NT2/D1 (cell line): ENCODE data around the gene DZIP1.

Experiments
- DNase-seq: peaks from one replicate; pipeline ENCODE4 v3.0.0-alpha.2; 2011; ENCODE audit warnings: low read depth, low spot score
- H3K27me3 ChIP-seq: 2 replicates; pipeline ENCODE4 v1.6.0; 2011; ENCODE audit warnings: mild to moderate bottlenecking; ENCODE audit not compliant: insufficient read length, insufficient read depth
- H3K36me3 ChIP-seq: 2 replicates; pipeline ENCODE4 v1.6.1; 2011; ENCODE audit warnings: mild to moderate bottlenecking, low read length, mixed read lengths; ENCODE audit not compliant: insufficient read depth, insufficient read length
- H3K4me1 ChIP-seq: 2 replicates; pipeline ENCODE4 v1.5.1; 2011; ENCODE audit not compliant: insufficient read depth, insufficient read length
- H3K4me3 ChIP-seq: 2 replicates; pipeline ENCODE4 v1.5.1; 2011; ENCODE audit warnings: low read depth; ENCODE audit not compliant: insufficient read length
- H3K9ac ChIP-seq: 2 replicates; pipeline ENCODE4 v1.6.0; 2011; ENCODE audit warnings: low read depth; ENCODE audit not compliant: insufficient read length
- H3K9me3 ChIP-seq: 2 replicates; pipeline ENCODE4 v1.5.1; 2011; ENCODE audit warnings: mild to moderate bottlenecking, low read length; ENCODE audit not compliant: insufficient read depth
- SUZ12 ChIP-seq: IDR thresholded peaks from 2 replicates; pipeline ENCODE4 v1.6.1; 2011; ENCODE audit not compliant: insufficient read length, insufficient read depth; ENCODE audit errors: extremely low read depth
- YY1 ChIP-seq: IDR thresholded peaks from 2 replicates; pipeline ENCODE4 v1.6.1; 2011; ENCODE audit not compliant: insufficient read length, insufficient read depth
- ZNF274 ChIP-seq: IDR thresholded peaks from 2 replicates; pipeline ENCODE4 v1.6.1; 2011; ENCODE audit warnings: mild to moderate bottlenecking, low read depth, low read length

DZIP1 gene

DNA sequence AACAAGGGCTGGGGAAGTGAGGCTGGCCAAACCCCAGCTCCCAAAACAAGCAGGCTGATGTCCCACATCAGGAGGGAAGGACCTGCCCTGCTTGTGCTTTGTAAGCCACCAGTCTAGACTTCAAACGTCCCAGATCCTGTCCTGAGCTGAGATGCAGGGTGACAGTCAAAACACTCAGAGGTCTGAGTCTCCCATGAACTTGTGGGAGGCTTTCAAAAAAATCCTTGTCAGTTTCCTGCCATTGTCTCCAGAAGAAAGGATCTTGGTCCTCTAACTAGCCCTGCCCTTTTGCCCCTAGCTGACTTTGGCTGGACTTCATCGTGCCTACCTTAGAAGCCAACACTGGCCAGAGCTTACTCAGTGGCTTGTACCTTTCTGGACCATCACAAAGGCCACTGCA lies 43.3 kb downstream of the DZIP1 start:
- H3K9me3 ChIP-seq, result no peaks in the 10 kb centered on the region
- no peaks in the 10 kb centered on the region for H3K4me1 ChIP-seq
- no peak overlapping the region for H3K9ac ChIP-seq
- no peak for DNase-seq
- H3K27me3 ChIP-seq, result no peaks in the 10 kb centered on the region
- H3K36me3 ChIP-seq, result peaks cover 84% of the 10 kb centered on the region
- no peak overlapping the region for H3K4me3 ChIP-seq
- TF ChIP-seq ZNF274 (no peak), SUZ12 (no peak)

DNA sequence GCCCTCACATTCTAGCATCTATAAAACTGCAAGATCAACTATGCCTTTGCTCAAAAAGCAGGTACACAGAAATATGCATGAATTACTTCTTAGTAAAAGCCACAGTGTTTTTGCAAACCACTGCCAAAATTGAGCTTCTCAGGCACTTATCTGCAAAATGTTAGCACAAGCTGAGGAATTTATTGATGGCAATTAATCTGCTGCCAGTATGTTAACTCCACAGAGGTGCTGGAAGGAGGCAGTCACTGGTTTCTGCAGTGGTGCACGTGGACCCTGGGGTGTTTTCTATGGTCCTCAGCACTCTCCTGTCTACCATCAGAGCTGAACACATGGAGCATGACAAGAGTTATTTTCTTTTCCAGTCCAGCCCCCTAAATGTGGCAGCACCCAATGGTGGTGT lies 47.8 kb downstream of the DZIP1 start:
- no peak overlapping the region for H3K4me3 ChIP-seq
- H3K9ac ChIP-seq, result no peak overlapping the region
- no peaks in the 10 kb centered on the region for H3K9me3 ChIP-seq
- no peak for DNase-seq
- peaks cover 63% of the 10 kb centered on the region for H3K36me3 ChIP-seq
- H3K4me1 ChIP-seq, result no peaks in the 10 kb centered on the region
- TF ChIP-seq ZNF274 (no peak), YY1 (no peak), SUZ12 (no peak)
- no peaks in the 10 kb centered on the region for H3K27me3 ChIP-seq

DNA sequence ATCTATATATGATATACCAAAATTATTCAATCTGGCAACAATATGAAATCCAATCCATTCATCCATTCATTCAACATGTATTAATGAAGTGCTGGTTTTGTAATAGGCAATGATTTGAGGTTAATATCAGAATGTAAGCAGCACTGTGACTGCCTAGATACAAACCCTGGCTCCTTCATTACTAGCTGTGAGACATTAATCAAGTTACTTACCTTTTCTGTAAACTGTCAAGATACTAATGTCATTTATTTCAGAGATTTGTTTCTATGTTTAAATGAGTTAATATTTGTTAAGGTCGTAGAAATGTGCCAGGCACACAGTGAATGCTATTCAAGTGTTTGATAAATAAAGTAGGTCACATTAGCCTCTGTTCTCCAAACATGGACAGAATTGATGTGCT lies 51.0 kb downstream of the DZIP1 start:
- H3K27me3 ChIP-seq, result no peaks in the 10 kb centered on the region
- no peaks in the 10 kb centered on the region for H3K9me3 ChIP-seq
- no peak overlapping the region for H3K4me3 ChIP-seq
- no peaks in the 10 kb centered on the region for H3K4me1 ChIP-seq
- DNase-seq, result no peak
- TF ChIP-seq SUZ12 (no peak), YY1 (no peak), ZNF274 (no peak)
- H3K36me3 ChIP-seq, result peaks cover 57% of the 10 kb centered on the region
- H3K9ac ChIP-seq, result no peak overlapping the region

DNA sequence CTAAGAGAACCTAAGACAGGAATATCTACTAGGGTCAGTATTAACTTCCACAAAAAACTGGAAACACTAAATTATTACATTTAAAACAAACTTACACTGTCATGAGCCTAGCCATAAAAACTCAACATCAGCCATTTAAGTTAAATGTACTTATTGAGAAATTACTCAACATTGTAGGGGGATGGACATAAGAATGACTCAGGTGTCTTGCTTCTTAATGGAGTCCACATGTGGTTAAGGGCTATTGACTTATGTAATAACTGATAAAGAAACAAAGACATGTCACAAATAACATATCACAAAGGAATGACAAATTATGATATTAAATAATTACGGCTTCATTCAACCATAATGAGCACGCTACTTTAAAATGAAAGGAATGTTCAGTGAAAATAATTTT lies 55.8 kb downstream of the DZIP1 start:
- Histone ChIP-seq H3K9ac (no peak overlapping the region), H3K4me1 (no peaks in the 10 kb centered on the region), H3K9me3 (no peaks in the 10 kb centered on the region), H3K27me3 (no peaks in the 10 kb centered on the region), H3K4me3 (no peak overlapping the region), H3K36me3 (peaks cover 80% of the 10 kb centered on the region)
- DNase-seq, result no peak
- TF ChIP-seq SUZ12 (no peak), YY1 (no peak), ZNF274 (no peak)

DNA sequence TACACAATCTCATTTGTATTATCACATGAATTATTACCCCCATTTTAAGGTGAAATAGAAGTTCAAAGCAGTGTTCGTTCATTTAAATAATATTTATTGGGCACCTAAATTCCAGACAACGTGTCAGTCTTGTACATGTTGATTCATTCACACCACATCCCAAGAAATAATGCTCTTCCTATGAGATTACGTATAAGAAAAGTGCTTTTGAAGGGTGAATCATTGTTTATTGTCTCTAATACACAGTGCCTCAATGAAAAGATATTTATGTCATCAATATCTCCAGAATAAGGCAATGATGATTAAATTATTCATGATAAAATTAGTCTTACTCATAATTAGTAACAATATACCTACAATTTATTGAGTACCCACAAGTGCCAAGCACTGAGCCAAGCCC lies 56.4 kb downstream of the DZIP1 start:
- no peaks in the 10 kb centered on the region for H3K9me3 ChIP-seq

DNA sequence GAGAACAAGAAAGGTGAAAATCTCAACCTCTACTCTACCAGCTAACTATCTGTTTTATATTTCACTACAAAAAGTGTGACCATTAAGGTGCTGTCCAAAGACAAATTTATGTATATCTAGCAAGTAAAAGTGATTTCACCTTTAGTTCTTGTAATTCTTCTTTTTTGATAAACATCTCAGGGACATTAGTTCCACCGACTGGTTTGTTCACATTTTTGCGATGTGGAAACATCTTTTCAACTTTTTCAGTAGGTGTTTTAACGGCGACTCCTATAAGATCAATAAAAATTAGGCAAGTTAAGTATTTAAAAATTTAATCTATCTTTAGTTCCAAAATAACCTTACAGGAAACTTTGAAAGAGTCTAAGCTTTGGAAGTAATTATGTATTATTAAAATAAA lies 58.6 kb downstream of the DZIP1 start:
- H3K9ac ChIP-seq, result no peak overlapping the region
- H3K36me3 ChIP-seq, result peaks cover 92% of the 10 kb centered on the region
- no peak overlapping the region for H3K4me3 ChIP-seq
- no peaks in the 10 kb centered on the region for H3K4me1 ChIP-seq
- TF ChIP-seq YY1, result no peak
- no peak for TF ChIP-seq SUZ12
- TF ChIP-seq ZNF274, result no peak
- no peaks in the 10 kb centered on the region for H3K9me3 ChIP-seq
- DNase-seq, result no peak
- H3K27me3 ChIP-seq, result no peaks in the 10 kb centered on the region

More for the DNA sequence above, 56.4 kb downstream of the DZIP1 start:
- Histone ChIP-seq H3K27me3 (no peaks in the 10 kb centered on the region), H3K9ac (no peak overlapping the region), H3K4me1 (no peaks in the 10 kb centered on the region), H3K4me3 (no peak overlapping the region), H3K36me3 (peaks cover 80% of the 10 kb centered on the region)
- no peak for TF ChIP-seq SUZ12
- no peak for TF ChIP-seq YY1
- TF ChIP-seq ZNF274, result no peak
- DNase-seq, result no peak

DNA sequence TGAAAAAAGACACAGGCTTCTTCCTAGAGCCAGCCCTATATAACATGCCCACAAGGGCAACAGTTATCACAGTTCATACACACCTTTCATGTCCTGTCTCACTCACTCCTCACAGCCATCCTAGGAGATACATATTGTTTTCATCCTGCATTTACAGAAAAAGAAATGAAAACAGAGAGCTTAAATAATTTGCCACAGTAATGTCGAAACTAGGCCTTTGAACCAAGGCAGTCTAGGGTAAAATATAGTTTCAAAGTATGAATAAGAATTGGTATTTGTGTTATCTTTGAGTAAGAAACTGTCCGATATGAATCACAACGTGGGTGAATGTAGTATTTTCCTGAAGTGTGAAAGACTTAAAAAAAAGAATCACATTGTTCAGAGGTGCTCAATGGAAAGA lies 65.2 kb downstream of the DZIP1 start:
- Histone ChIP-seq H3K9me3 (no peaks in the 10 kb centered on the region), H3K4me1 (no peaks in the 10 kb centered on the region), H3K4me3 (no peak overlapping the region), H3K36me3 (peaks cover 65% of the 10 kb centered on the region), H3K9ac (no peak overlapping the region), H3K27me3 (no peaks in the 10 kb centered on the region)
- no peak for DNase-seq
- no peak for TF ChIP-seq YY1
- no peak for TF ChIP-seq ZNF274

DNA sequence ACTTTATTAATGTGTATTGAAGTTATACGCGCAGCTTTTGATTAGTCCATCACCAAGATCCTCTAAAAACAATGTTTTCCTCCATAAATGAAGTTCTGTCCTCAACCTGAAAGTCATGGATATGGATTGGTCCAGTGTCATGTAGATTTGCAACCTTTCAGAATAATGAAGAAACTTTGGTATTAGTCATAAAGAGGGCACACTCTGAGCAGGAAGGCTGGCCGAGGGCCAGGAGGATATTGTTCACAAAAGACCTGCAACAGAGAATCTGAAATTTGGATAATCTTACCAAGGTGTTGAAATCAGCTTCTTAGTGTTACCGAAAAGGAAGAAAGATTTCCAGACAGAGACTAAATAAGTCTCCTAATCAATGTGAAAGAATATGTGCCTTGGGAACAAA lies 71.3 kb downstream of the DZIP1 start:
- no peak for DNase-seq
- TF ChIP-seq SUZ12, result no peak
- TF ChIP-seq YY1, result no peak
- no peak for TF ChIP-seq ZNF274

More for the DNA sequence above, 71.3 kb downstream of the DZIP1 start:
- peaks cover 32% of the 10 kb centered on the region for H3K36me3 ChIP-seq
- no peaks in the 10 kb centered on the region for H3K27me3 ChIP-seq
- H3K9ac ChIP-seq, result no peak overlapping the region
- no peak overlapping the region for H3K4me3 ChIP-seq
- H3K9me3 ChIP-seq, result no peaks in the 10 kb centered on the region
- H3K4me1 ChIP-seq, result no peaks in the 10 kb centered on the region
